Thoracic aorta (tissue), 2 donors: ENCODE results near the gene DYNC1I1. TPM values are rescaled to one million over a fixed set of nuclear protein-coding genes. Genes with fewer than 3 reads are reported as not detected.

ENCODE experiments used
- ATAC-seq: fragments of 150-250 bp; one replicate; pipeline ENCODE4 v1.8.0; 2017; ENCODE audit warnings: low read depth; ENCODE audit not compliant: insufficient number of reproducible peaks, low FRiP score
- DNase-seq: peaks from one replicate; pipeline ENCODE4 v3.0.0-alpha.2; 2020; ENCODE audit warnings: low spot score
- H3K27ac ChIP-seq, 2 donors: fragments of 200-600 bp; sonication (generic); 1 replicate in 1 of 2; 2 replicates in 1 of 2; pipeline ENCODE4 v1.5.1; 2016; ENCODE audit warnings: mild to moderate bottlenecking in 2 of 2, moderate library complexity in 2 of 2
- H3K27me3 ChIP-seq: fragments of 200-600 bp; sonication (generic); replicated peaks from 2 replicates; pipeline ENCODE4 v1.6.0; 2016; ENCODE audit warnings: mild to moderate bottlenecking; ENCODE audit not compliant: insufficient read depth
- H3K36me3 ChIP-seq: fragments of 200-600 bp; sonication (generic); one replicate; pipeline ENCODE4 v1.5.1; 2016
- H3K4me1 ChIP-seq, 2 donors: fragments of 200-600 bp; sonication (generic); 1 replicate in 1 of 2; 2 replicates in 1 of 2; pipeline versions ENCODE4 v1.5.1 to v1.6.0; 2016; ENCODE audit warnings: low read depth in 2 of 2, mild to moderate bottlenecking in 1 of 2; ENCODE audit not compliant: control insufficient read depth in 1 of 2
- H3K4me3 ChIP-seq: fragments of 200-600 bp; sonication (generic); 2 replicates; pipeline ENCODE4 v1.5.1; 2016; ENCODE audit warnings: mild to moderate bottlenecking
- H3K9me3 ChIP-seq: fragments of 200-600 bp; sonication (generic); 2 replicates; pipeline ENCODE4 v1.5.1; 2016
- CTCF ChIP-seq: fragments of 200-600 bp; sonication (generic); IDR thresholded peaks from one replicate; pipeline ENCODE4 v1.5.1; 2019; ENCODE audit warnings: antibody characterized with exemption
- total RNA-seq, 2 donors: library from RNA; depleted of rRNA; stranded (reverse); fragments of >200 nt; gene quantifications; one replicate each; pipeline versions ENCODE4 v1.1.0 to v1.2.3, GENCODE V29; 2016

The DYNC1I1 gene
- total RNA-seq, 2 donors from 2014 or later = 24.6 to 69.1 TPM

DNA sequence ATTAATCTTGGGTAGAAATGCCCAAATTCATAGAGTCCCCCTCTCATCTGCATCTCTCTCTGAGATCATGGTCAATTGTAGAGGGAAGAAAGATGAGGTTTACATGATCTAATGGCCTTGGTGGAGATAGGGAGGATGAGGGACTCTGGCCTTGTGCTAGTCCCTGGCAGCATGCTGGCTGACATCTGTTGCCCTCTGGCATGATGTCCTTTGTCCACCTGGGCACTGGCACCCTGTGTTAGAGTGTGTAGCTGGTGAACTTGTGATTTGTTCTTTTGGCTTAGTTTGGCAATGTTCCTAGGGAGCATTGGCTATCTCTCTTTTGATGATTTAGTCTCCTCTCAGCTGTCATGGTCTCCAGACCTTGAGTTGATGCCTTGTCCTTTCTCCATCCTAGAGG is 103.2 kb downstream of the DYNC1I1 start:
- DNase-seq = no peak
- no peak for ATAC-seq
- TF ChIP-seq CTCF = no peak
- peaks cover 4% of the 10 kb centered on the region for H3K9me3 ChIP-seq
- no peaks in the 10 kb centered on the region for H3K36me3 ChIP-seq
- no peaks in the 10 kb centered on the region for H3K27me3 ChIP-seq
- H3K27ac ChIP-seq = peak overlapping the region in 1 of 2 donors; percentile 62
- peaks cover 6 to 38% of the 10 kb centered on the region in 2 donors for H3K4me1 ChIP-seq
- H3K4me3 ChIP-seq = no peak overlapping the region

DNA sequence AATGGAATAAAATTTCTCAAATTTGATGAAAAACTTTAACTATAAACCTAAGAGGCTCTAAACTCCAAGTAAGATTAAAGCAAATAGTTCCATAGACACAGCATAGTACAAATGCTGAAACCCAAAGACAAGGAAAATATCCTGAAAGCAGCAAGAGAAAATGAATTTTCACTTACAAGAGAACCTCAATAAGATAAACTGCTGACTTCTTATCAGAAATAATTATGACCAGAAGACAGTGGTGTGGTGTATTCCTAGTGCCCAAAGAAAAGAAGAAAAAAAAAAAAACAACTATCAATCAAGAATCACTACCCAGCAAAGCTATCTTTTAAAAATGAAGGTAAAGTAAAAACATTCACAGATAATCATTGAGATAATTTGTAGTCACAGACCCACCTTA is 106.3 kb downstream of the DYNC1I1 start:
- DNase-seq (no peak), ATAC-seq (no peak)
- TF ChIP-seq CTCF = no peak
- H3K4me1 ChIP-seq = peaks cover 6 to 22% of the 10 kb centered on the region in 2 donors
- H3K36me3 ChIP-seq = no peaks in the 10 kb centered on the region
- no peak overlapping the region for H3K27ac ChIP-seq
- H3K4me3 ChIP-seq = no peak overlapping the region
- no peaks in the 10 kb centered on the region for H3K27me3 ChIP-seq
- H3K9me3 ChIP-seq = peaks cover 4% of the 10 kb centered on the region

DNA sequence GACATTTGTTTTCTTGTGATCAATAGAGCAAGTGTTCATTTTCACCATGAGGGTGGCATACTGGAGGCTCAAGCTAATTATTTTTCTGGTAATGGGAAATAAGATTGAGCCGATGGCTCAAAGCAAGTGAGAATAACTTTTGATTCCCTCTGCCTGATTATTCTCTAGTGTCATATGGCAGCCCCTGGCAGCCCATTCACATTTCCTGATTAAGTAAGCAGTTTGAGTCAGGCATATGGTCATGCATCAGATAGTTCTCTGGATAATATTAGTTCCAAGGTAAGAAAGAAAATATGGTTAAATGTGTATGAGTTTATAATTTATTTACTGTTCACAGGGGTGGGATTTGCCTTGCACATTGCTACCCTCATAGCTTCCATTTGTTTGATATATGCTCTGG is 109.2 kb downstream of the DYNC1I1 start:
- Histone ChIP-seq H3K36me3 (no peaks in the 10 kb centered on the region), H3K4me3 (no peak overlapping the region), H3K27me3 (no peaks in the 10 kb centered on the region), H3K27ac (no peak overlapping the region), H3K4me1 (peaks cover 0 to 5% of the 10 kb centered on the region in 2 donors), H3K9me3 (peaks cover 4% of the 10 kb centered on the region)
- TF ChIP-seq CTCF = no peak
- ATAC-seq (no peak), DNase-seq (no peak)

DNA sequence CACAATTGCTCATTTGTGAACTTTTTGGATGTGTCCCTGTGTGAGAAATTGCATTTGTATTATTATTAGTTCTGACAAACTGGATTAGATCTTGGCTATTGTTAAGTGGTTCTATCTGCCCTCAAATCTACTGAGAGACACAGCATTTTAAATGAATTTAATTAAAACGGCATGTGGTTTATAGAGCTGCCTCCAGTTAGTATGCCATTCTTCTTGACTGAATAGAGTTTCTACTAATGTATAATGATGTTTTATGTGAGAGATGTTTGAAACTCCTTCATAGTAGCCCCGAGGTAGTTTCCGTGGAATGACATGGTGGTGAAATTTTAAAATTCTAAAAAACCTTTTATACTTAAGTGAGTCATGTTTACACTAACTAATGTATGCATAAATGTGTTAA is 110.9 kb downstream of the DYNC1I1 start:
- H3K27me3 ChIP-seq = no peaks in the 10 kb centered on the region
- TF ChIP-seq CTCF = no peak
- H3K36me3 ChIP-seq = no peaks in the 10 kb centered on the region
- ATAC-seq = no peak
- H3K9me3 ChIP-seq = peaks cover under 1% of the 10 kb centered on the region
- peaks cover 0 to 11% of the 10 kb centered on the region in 2 donors for H3K4me1 ChIP-seq
- H3K27ac ChIP-seq = no peak overlapping the region
- H3K4me3 ChIP-seq = no peak overlapping the region
- DNase-seq = no peak

GRCh38 chr7:95886501-95887090 is 114.2 kb downstream of the DYNC1I1 start:
- Histone ChIP-seq H3K4me1 (peaks cover 0 to 11% of the 10 kb centered on the region in 2 donors), H3K27ac (no peak overlapping the region), H3K27me3 (no peaks in the 10 kb centered on the region), H3K4me3 (no peak overlapping the region), H3K36me3 (no peaks in the 10 kb centered on the region), H3K9me3 (no peaks in the 10 kb centered on the region)
- TF ChIP-seq CTCF = no peak
- ATAC-seq (no peak), DNase-seq (no peak)
